ENCODE data around the gene SAG. TPM values are rescaled to one million over a fixed set of nuclear protein-coding genes. Genes with fewer than 3 reads are reported as not detected.

Gene SAG
- total and polyA plus RNA-seq, 9 of the 15 experiments (the other 6 are each of a cell fraction or from before 2014, with no cell fraction given), result 0.04 to 0.64 (median 0.31) TPM; not detected in 5

GRCh38 chr2:233353769-233354499 is 46.3 kb downstream of the SAG start, which contains the start of gene DGKD (continued):
- no peak for TF ChIP-seq ZBTB34 (CRISPR knock-in tag; IDR thresholded peaks at IDR 0.05)
- TF ChIP-seq ZNF146 (CRISPR knock-in tag; IDR thresholded peaks at IDR 0.05; ENCODE audit: unreplicated experiment), result no peak
- no peak for TF ChIP-seq U2AF1 (optimal IDR thresholded peaks at IDR 0.05; ENCODE audit: low read depth, low read length)
- no peak for TF ChIP-seq TAF7 (tag; IDR thresholded peaks at IDR 0.05)
- no peak for TF ChIP-seq TSHZ1 (CRISPR knock-in tag; IDR thresholded peaks at IDR 0.05)
- no peak for TF ChIP-seq ZSCAN29 (IDR thresholded peaks at IDR 0.05)
- TF ChIP-seq SIN3A (IDR thresholded peaks at IDR 0.05; ENCODE audit: borderline replicate concordance in 2 of 2, control insufficient read depth in 1 of 2, low read depth in 2 of 2, low read length in 2 of 2), result no peak
- no peak for TF ChIP-seq ASH1L (IDR thresholded peaks at IDR 0.05; ENCODE audit: borderline replicate concordance, low read depth, partially characterized antibody)
- no peak for TF ChIP-seq ZFP30 (CRISPR knock-in tag; IDR thresholded peaks at IDR 0.05; ENCODE audit: borderline replicate concordance)
- TF ChIP-seq TFAM (CRISPR knock-in tag; conservative IDR thresholded peaks at IDR 0.05), result no peak
- TF ChIP-seq GTF2A2 (tag; IDR thresholded peaks at IDR 0.05), result no peak
- TF ChIP-seq ZMIZ1 (IDR thresholded peaks at IDR 0.05; ENCODE audit: low read depth in 2 of 2, low read length in 2 of 2), result no peak
- no peak for TF ChIP-seq KAT7 (CRISPR knock-in tag; IDR thresholded peaks at IDR 0.05; ENCODE audit: borderline replicate concordance)
- no peak for TF ChIP-seq CSDE1 (IDR thresholded peaks at IDR 0.05)
- TF ChIP-seq RBBP5 (IDR thresholded peaks at IDR 0.05; ENCODE audit: borderline replicate concordance, insufficient read depth, low read length, poor library complexity, severe bottlenecking), result no peak
- TF ChIP-seq HNRNPLL (IDR thresholded peaks at IDR 0.05; ENCODE audit: low read depth, low read length, poor library complexity, severe bottlenecking), result no peak
- TF ChIP-seq XRCC3 (IDR thresholded peaks at IDR 0.05), result no peak
- no peak for TF ChIP-seq ZNF583 (CRISPR knock-in tag; IDR thresholded peaks at IDR 0.05)
- TF ChIP-seq ZNF695 (CRISPR knock-in tag; IDR thresholded peaks at IDR 0.05), result no peak
